HUES48 (cell line): ENCODE results near the gene PHYKPL.
A peak's percentile ranks its signal among the peaks of the same experiment; 100 is the strongest.
"Not testable (repeated sequence)": the region's sequence is repeated elsewhere in the genome, so short reads cannot be mapped to it uniquely, and the experiment has no call there.

Source experiments
- H3K27ac ChIP-seq: one replicate; pipeline ENCODE4 v1.7.0; 2013; ENCODE audit warnings: low read depth, low read length, inconsistent platforms
- H3K27me3 ChIP-seq: 2 replicates; pipeline ENCODE4 v1.6.1; 2013; ENCODE audit warnings: mild to moderate bottlenecking, low read length; ENCODE audit not compliant: control insufficient read depth, insufficient read depth
- H3K36me3 ChIP-seq: 2 replicates; pipeline ENCODE4 v1.6.1; 2013; ENCODE audit warnings: low read length; ENCODE audit not compliant: control insufficient read depth, insufficient read depth
- H3K4me1 ChIP-seq: 2 replicates; pipeline ENCODE4 v1.6.1; 2013; ENCODE audit warnings: mild to moderate bottlenecking, low read length; ENCODE audit not compliant: control insufficient read depth, insufficient read depth
- H3K4me3 ChIP-seq: 2 replicates; pipeline ENCODE4 v1.5.1; 2013; ENCODE audit warnings: mild to moderate bottlenecking, low read depth, low read length
- H3K9ac ChIP-seq: 2 replicates; pipeline ENCODE4 v1.6.1; 2013; ENCODE audit warnings: mild to moderate bottlenecking, low read depth, low read length, moderate library complexity
- H3K9me3 ChIP-seq: 2 replicates; pipeline ENCODE4 v1.6.1; 2013; ENCODE audit warnings: low read length; ENCODE audit not compliant: control insufficient read depth, insufficient read depth

Gene PHYKPL

GRCh38 chr5:178205749-178206047 lies 26.9 kb downstream of the PHYKPL start:
- H3K4me3 ChIP-seq = peak overlapping the region; percentile 100
- peak overlapping the region; percentile 99 for H3K9ac ChIP-seq
- peaks cover 54% of the 10 kb centered on the region for H3K36me3 ChIP-seq
- peaks cover 10% of the 10 kb centered on the region; the same call in 1 of the 2 replicates for H3K4me1 ChIP-seq
- H3K27ac ChIP-seq = peak overlapping the region; percentile 82
- H3K9me3 ChIP-seq = no peaks in the 10 kb centered on the region
- H3K27me3 ChIP-seq = peaks cover 4% of the 10 kb centered on the region; the same call in 1 of the 2 replicates

GRCh38 chr5:178204935-178205748 lies 27.5 kb downstream of the PHYKPL start:
- Histone ChIP-seq H3K27ac (peak overlapping the region; percentile 82), H3K9ac (peak overlapping the region; percentile 99), H3K4me1 (peaks cover 10% of the 10 kb centered on the region; the same call in 1 of the 2 replicates), H3K27me3 (peaks cover 4% of the 10 kb centered on the region; the same call in 1 of the 2 replicates), H3K36me3 (peaks cover 48% of the 10 kb centered on the region), H3K9me3 (no peaks in the 10 kb centered on the region), H3K4me3 (peak overlapping the region; percentile 100)

GRCh38 chr5:178204182-178204934 lies 28.2 kb downstream of the PHYKPL start, which contains the start of gene HNRNPAB:
HNRNPAB (plus strand) TSS chr5:178204533; CDS start chr5:178204838, 305 bp downstream.
- Histone ChIP-seq H3K27me3 (peaks cover 4% of the 10 kb centered on the region; the same call in 1 of the 2 replicates), H3K9me3 (no peaks in the 10 kb centered on the region), H3K9ac (peak within 1 kb of the TSS; percentile 99), H3K4me1 (peaks cover 10% of the 10 kb centered on the region; the same call in 1 of the 2 replicates), H3K27ac (peak within 1 kb of the TSS; percentile 82), H3K36me3 (peaks cover 41% of the 10 kb centered on the region), H3K4me3 (peak within 1 kb of the TSS; percentile 100)

GRCh38 chr5:178203670-178204181 lies 28.9 kb downstream of the PHYKPL start:
- peak overlapping the region; percentile 100 for H3K4me3 ChIP-seq
- H3K9me3 ChIP-seq = no peaks in the 10 kb centered on the region
- H3K27me3 ChIP-seq = peaks cover 4% of the 10 kb centered on the region; the same call in 1 of the 2 replicates
- peaks cover 10% of the 10 kb centered on the region; the same call in 1 of the 2 replicates for H3K4me1 ChIP-seq
- H3K27ac ChIP-seq = peak overlapping the region; percentile 75
- peak overlapping the region; percentile 68 for H3K9ac ChIP-seq
- H3K36me3 ChIP-seq = peaks cover 34% of the 10 kb centered on the region

- peaks cover 22% of the 10 kb centered on the region for H3K36me3 ChIP-seq
- H3K27ac ChIP-seq = no peak overlapping the region
- no peak overlapping the region for H3K9ac ChIP-seq
- H3K4me3 ChIP-seq = no peak overlapping the region
- H3K4me1 ChIP-seq = peaks cover 10% of the 10 kb centered on the region; the same call in 1 of the 2 replicates
- H3K9me3 ChIP-seq = no peaks in the 10 kb centered on the region
- H3K27me3 ChIP-seq = peaks cover 4% of the 10 kb centered on the region; the same call in 1 of the 2 replicates
Measured at GRCh38 chr5:178202541-178202940, 30.1 kb downstream of the PHYKPL start.

GRCh38 chr5:178201927-178202235 lies 30.7 kb downstream of the PHYKPL start:
- Histone ChIP-seq H3K27ac (no peak overlapping the region), H3K4me3 (no peak overlapping the region), H3K9me3 (no peaks in the 10 kb centered on the region), H3K36me3 (peaks cover 16% of the 10 kb centered on the region), H3K9ac (no peak overlapping the region), H3K4me1 (peaks cover 10% of the 10 kb centered on the region; the same call in 1 of the 2 replicates), H3K27me3 (peaks cover 4% of the 10 kb centered on the region; the same call in 1 of the 2 replicates)

GRCh38 chr5:178201221-178201926 lies 31.2 kb downstream of the PHYKPL start:
- Histone ChIP-seq H3K9me3 (no peaks in the 10 kb centered on the region), H3K4me1 (peaks cover 7% of the 10 kb centered on the region; the same call in 1 of the 2 replicates), H3K9ac (no peak overlapping the region), H3K27me3 (peaks cover 4% of the 10 kb centered on the region; the same call in 1 of the 2 replicates), H3K27ac (no peak overlapping the region), H3K4me3 (no peak overlapping the region), H3K36me3 (peaks cover 11% of the 10 kb centered on the region)

GRCh38 chr5:178199581-178200434 lies 32.8 kb downstream of the PHYKPL start:
- no peak overlapping the region for H3K27ac ChIP-seq
- no peaks in the 10 kb centered on the region for H3K36me3 ChIP-seq
- no peak overlapping the region for H3K9ac ChIP-seq
- H3K9me3 ChIP-seq = no peaks in the 10 kb centered on the region
- H3K27me3 ChIP-seq = peaks cover 4% of the 10 kb centered on the region; the same call in 1 of the 2 replicates
- H3K4me1 ChIP-seq = no peaks in the 10 kb centered on the region
- no peak overlapping the region for H3K4me3 ChIP-seq

GRCh38 chr5:178198706-178199105 lies 33.9 kb downstream of the PHYKPL start:
- Histone ChIP-seq H3K4me1 (peaks cover 5% of the 10 kb centered on the region), H3K9ac (no peak overlapping the region), H3K9me3 (no peaks in the 10 kb centered on the region), H3K4me3 (no peak overlapping the region), H3K36me3 (no peaks in the 10 kb centered on the region), H3K27me3 (peaks cover 4% of the 10 kb centered on the region; the same call in 1 of the 2 replicates), H3K27ac (no peak overlapping the region)

- not testable (repeated sequence) for H3K9ac ChIP-seq, H3K9me3 ChIP-seq, H3K36me3 ChIP-seq, H3K4me1 ChIP-seq, H3K4me3 ChIP-seq, H3K27ac ChIP-seq, H3K27me3 ChIP-seq
Measured at GRCh38 chr5:178198151-178198550, 34.5 kb downstream of the PHYKPL start.
